ENCODE results near the gene GAL3ST2.
"Not testable (repeated sequence)": the region's sequence is repeated elsewhere in the genome, so short reads cannot be mapped to it uniquely, and the experiment has no call there.

The GAL3ST2 gene

GRCh38 chr2:241795021-241795999 is 18.7 kb downstream of the GAL3ST2 start:
- no peak for DNase-seq (ENCODE audit: low read depth)

DNA sequence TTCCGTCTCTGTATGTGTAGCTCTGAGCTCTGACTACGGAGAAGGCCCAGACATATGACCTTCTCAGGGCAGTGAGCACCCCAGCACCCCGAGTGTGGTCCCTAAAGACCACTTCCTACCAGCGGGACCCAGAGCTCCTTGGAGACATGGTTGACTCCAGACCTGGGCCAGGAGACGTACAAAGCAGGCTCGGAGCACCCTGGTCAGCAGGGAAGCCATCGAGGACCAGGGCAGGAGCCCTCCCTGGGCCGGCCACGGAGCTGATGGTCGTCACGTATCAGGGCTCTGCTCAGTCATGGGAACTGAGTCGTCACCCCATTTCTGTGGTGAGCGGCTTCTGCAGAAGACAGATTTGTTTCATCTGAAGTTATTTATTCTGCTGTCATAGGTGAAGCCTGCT is 19.6 kb downstream of the GAL3ST2 start:
- DNase-seq (ENCODE audit: low read depth), result no peak

DNA sequence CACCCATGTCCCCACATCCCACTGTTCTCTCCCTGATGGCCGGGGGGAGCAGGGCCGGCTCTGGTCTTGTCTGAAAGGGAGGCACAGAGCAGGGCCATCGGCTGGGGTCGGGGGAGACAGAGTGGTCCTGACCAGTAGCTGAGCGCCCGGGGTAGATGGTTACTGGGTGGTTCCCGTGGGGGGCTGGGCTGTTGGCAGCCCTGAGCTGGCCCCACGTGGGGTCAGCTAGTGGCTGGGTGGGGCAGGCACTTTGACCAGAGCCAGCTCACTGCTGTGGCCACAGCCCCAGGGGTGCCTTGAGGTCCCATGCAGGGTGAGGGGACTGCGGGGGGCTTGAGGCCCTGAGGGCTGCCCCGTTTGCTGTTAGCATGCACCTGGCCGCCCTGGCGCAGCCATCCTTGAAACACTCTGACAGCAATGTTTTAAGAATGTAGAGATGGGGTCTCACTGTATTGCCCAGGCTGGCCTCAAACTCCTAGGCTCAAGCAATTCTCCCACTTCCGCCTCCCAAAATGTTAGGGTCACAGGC is 20.1 kb downstream of the GAL3ST2 start:
- DNase-seq (ENCODE audit: low read depth), result no peak

- no peak for DNase-seq (ENCODE audit: low read depth)
Observed at GRCh38 chr2:241797441-241798080, 20.9 kb downstream of the GAL3ST2 start.

- no peak for DNase-seq (ENCODE audit: low read depth)
Observed at GRCh38 chr2:241798081-241798630, 21.5 kb downstream of the GAL3ST2 start.

- no peak for DNase-seq (ENCODE audit: low read depth)
Observed at GRCh38 chr2:241798631-241799521, 22.3 kb downstream of the GAL3ST2 start.

- no peak for DNase-seq (ENCODE audit: low read depth)
Observed at GRCh38 chr2:241799522-241800197, 23.0 kb downstream of the GAL3ST2 start.

DNA sequence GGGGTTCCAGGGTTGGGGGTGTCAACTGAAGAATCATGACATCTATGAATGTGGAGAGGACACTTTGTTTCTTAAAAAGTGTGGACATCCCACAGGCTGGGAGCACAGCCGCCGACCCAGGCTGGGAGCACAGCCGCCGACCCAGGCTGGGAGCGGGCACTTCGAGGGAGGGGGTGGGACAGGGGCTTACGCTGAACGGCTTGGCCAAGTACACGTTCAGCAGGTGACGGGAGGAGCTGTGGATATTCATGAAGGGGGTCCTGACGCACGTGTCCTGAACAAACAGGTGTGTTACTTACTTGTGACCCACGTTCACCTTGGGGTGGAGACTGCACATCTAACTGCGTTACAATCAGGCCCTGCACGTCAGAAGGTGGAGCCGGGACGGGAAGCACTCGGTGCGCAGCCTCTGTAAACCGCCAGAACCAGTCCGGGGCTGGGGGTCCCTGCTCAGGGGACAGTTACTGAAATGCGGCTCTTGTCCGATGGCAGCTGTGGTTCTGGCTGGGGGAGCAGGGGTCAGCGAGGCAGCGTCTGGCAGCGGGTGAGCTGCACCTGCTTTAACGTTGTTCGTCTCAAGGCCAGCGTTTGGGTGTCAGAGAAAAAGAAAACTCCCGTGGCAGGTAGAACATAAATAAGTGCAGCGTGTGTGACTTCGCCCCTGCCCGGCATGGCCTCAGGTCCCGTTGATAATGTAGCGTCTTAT is 23.7 kb downstream of the GAL3ST2 start:
- not testable (repeated sequence) for DNase-seq (ENCODE audit: low read depth)

GRCh38 chr2:241801611-241802420 is 25.2 kb downstream of the GAL3ST2 start:
- DNase-seq (ENCODE audit: low read depth), result no peak

DNA sequence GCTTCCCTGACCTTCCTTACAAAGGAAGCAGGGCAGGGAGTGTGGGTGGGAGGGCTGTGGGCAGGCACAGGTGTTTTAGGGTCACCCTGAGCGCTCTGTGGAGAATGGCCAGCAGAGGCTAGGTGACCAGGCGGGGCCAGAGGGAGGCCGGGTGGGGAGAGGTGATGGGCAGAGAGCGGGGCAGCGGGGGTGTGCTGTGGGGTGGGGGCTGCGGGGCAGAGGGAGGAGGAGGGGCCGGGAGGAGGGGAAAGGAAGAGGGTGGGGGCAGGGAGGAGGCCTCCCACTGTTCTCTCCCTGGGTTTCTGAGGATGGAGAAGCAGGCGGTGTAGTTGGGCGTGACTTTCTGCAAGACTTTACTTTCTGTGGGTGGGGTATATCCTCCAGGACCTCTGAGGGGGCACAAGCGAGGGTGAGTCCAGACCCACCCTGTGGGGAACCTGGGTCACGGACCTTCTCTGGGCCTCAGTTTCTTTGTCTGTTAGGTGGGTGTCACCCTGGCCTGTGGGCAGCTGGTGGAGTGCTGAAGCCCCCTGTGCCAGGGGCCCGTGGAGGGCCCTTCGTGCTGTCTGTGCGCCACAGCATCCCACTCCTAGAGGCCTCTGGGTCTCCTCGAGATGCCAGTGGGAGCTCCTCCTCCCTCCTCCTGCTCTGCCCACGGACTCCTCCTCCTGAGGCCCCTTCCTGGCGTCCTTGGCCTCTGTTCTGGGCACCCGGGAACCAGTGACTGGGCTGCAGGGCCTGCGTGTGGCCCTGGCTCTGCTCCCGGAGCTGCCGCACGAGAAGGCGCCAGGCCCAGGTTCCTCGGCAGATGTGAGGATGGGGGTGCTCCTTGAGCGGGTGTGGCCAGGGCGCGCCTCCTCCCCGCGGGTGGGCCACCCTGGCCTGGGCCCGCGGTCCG is 26.0 kb downstream of the GAL3ST2 start:
- no peak for DNase-seq (ENCODE audit: low read depth)

DNA sequence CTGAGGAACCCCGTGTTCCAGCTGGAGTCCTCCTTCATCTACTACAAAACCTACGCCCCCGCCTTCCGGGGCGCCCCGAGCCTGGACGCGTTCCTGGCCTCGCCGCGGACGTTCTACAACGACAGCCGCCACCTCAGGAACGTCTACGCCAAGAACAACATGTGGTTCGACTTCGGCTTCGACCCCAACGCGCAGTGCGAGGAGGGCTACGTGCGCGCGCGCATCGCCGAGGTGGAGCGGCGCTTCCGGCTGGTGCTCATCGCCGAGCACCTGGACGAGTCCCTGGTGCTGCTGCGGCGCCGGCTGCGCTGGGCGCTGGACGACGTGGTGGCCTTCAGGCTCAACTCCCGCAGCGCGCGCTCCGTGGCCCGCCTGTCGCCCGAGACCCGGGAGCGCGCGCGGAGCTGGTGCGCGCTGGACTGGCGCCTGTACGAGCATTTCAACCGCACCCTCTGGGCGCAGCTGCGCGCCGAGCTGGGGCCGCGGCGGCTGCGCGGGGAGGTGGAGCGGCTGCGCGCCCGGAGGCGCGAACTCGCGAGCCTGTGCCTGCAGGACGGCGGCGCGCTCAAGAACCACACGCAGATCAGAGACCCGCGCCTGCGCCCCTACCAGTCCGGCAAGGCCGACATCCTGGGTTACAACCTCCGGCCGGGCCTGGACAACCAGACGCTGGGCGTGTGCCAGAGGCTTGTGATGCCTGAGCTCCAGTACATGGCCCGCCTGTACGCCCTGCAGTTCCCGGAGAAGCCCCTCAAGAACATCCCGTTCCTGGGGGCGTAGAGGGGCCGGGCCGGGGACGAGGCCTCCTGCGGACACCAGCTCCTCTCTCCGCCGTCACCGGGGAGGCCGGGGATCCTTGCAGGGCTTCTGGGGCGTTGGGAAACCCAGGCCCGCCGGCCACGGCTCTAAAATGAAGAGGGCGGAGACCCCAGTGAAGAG is 27.0 kb downstream of the GAL3ST2 start:
- DNase-seq (ENCODE audit: low read depth), result no peak

DNA sequence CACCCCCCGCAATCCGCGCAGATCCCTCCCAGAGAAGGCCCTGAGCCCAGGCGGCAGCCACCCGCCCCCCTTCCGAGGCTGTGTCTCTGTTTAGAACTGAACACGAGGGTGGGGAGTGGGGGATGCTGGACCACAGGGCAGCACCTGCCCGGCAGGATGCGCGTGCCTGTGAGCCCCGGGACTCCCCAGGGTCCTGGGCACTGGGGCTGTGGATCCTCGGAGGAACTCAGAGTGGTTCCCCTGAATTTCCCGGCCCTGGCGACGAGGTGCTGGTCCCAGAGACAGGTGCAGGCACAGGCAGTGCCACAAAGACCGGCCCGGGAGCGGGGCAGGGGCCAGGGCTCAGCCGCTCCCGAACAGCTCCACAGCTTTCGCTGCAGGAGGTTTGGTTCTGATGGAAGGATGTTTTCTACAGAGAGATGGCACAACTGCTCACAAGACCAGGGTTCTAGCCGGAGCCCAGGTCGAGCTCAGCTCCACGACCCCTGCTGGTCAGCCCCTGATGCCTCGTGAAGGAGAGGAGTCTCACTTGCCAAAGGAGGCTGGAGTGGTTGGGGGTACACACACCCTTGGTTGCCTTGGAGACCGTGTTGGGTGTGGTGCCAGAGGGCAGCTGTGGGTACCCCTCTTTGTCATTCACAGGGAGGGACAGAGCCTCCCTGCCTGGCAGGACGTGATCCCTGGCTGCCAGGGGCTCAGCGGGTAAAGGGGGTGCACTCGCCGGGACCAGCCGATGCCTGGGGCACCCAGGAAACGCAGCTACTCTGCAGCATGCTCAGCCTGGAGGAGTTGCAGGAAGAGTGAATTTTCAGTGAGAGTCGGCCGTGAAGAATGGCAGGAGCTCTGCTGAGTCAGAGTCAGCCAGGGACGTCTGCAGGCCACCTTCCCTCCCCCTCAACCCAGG is 28.0 kb downstream of the GAL3ST2 start:
- no peak for DNase-seq (ENCODE audit: low read depth)

- not testable (repeated sequence) for DNase-seq (ENCODE audit: low read depth)
Observed at GRCh38 chr2:241806217-241806616, 29.6 kb downstream of the GAL3ST2 start.

- DNase-seq (ENCODE audit: low read depth), result no peak
Observed at GRCh38 chr2:241808051-241808720, 31.6 kb downstream of the GAL3ST2 start.

DNA sequence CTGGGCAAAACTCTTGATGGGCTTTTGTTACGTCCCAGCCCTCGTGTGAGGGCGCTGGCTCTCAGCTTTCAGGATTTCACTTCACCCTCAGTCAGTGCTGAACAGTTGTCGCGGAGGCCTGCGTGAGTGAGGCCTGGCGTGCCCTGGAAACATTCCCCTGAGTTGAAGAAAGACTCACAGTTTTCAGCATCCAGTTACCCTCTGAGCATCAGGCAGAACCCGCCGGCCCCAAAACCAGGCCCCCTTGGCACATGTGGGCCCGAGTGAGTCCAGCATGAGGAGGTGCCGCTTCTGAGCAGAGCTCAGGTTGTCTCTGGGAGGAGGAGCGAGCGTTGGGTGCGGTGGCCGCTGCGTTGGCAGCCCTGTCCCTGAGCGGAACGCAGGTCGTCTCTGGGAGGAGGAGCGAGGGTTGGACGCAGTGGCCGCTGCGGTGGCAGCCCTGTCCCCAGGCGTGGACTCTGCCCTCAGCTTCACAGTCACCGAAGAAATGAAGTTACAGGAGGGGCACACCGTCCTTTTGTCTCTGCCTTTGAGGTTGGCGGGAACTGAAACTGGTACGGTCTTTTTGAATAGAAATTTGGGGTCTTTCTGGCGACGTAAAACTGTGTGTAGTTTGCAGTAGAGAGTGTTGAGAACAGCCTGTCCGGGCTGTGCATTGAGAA is 32.2 kb downstream of the GAL3ST2 start, which contains the start of gene NEU4:
Gene NEU4 (plus strand): TSS at position 473 of the 662 bp plus-strand sequence. CDS start 5,292 bp downstream, outside the sequence.
- DNase-seq (ENCODE audit: low read depth), result no peak

Measured in stimulated activated CD8-positive, alpha-beta memory T cell treated with anti-CD3 and anti-CD28 coated beads, Interleukin-15, amount 100 ng/mL, for 1 hour (primary cell).